Measurements from ENCODE around the gene IFNA6.

Gene IFNA6

GRCh38 chr9:21326526-21327139 is 24.1 kb downstream of the IFNA6 start:
- peak in 1 of 2 donors; percentile 78 for DNase-seq

GRCh38 chr9:21324047-21324446 is 26.6 kb downstream of the IFNA6 start:
- no peak for DNase-seq

- no peak for DNase-seq
These were observed 27.7 kb downstream of the IFNA6 start for GRCh38 chr9:21322911-21323461.

GRCh38 chr9:21320465-21320864 is 30.2 kb downstream of the IFNA6 start:
- no peak for DNase-seq

GRCh38 chr9:21317956-21318923 is 32.4 kb downstream of the IFNA6 start:
- peak; percentile 18 to 45 for DNase-seq

GRCh38 chr9:21316860-21317259 is 33.8 kb downstream of the IFNA6 start:
- DNase-seq = no peak

GRCh38 chr9:21316032-21316842 is 34.5 kb downstream of the IFNA6 start:
- DNase-seq = no peak

DNA sequence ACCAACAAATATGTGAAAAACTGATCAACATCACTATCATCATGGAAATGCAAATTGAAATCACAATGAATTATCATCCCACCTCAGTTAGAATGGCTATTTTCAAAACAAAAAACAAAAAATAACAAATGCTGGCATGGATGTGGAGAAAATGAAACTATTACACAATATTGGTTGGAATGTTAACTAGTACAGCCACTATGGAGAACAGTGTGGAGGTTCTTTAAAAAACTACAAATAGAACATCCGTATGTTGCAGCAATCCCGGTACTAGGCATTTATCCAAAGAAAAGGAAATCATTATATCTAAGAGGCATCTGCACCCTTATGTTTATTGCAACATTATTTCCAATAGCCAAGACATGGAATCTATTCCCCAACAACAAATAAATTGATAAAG is 36.5 kb downstream of the IFNA6 start:
- DNase-seq = no peak

- DNase-seq = no peak
These were observed 38.8 kb downstream of the IFNA6 start for GRCh38 chr9:21311889-21312288.

DNA sequence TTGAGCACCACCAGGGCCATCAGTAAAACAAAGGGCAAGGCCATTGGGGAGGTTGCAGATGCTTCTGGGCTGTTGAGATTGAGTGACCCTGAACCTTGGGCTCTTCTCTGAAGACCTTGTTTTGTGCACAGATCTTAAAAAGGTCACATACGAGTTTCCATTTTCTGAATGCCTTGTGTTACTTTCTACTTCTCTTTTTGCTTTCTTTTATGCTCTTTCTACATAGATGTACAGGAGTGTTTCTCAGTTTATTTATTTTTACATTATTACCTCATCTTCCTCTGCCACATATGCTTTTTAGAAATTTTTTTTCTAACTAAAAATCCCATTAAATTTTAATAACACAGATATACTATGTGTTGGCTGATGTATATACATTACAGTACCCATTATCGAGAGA is 45.5 kb downstream of the IFNA6 start, which contains the start of gene IFNA5:
IFNA5 (minus strand) TSS at position 101 of the 400 bp plus-strand sequence; CDS start at position 44, 57 bp downstream.
- no peak for DNase-seq

Measured in CD4-positive, alpha-beta T cell treated with Interleukin-4 for 1 hour (primary cell).